ACHN (cell line): ENCODE results near the gene YPEL2.

Experiments
- DNase-seq: peaks from one replicate; pipeline ENCODE4 v3.0.0-alpha.2; 2015
- in situ Hi-C: cut with HindIII; loops from 2 replicates; pipeline ENCODE4 v1.10.0; 2017; ENCODE audit warnings: low sequenced_read_pairs, low pct_ligation_motif_present, low pct_unique_long_range_greater_than_20kb

YPEL2 gene

DNA sequence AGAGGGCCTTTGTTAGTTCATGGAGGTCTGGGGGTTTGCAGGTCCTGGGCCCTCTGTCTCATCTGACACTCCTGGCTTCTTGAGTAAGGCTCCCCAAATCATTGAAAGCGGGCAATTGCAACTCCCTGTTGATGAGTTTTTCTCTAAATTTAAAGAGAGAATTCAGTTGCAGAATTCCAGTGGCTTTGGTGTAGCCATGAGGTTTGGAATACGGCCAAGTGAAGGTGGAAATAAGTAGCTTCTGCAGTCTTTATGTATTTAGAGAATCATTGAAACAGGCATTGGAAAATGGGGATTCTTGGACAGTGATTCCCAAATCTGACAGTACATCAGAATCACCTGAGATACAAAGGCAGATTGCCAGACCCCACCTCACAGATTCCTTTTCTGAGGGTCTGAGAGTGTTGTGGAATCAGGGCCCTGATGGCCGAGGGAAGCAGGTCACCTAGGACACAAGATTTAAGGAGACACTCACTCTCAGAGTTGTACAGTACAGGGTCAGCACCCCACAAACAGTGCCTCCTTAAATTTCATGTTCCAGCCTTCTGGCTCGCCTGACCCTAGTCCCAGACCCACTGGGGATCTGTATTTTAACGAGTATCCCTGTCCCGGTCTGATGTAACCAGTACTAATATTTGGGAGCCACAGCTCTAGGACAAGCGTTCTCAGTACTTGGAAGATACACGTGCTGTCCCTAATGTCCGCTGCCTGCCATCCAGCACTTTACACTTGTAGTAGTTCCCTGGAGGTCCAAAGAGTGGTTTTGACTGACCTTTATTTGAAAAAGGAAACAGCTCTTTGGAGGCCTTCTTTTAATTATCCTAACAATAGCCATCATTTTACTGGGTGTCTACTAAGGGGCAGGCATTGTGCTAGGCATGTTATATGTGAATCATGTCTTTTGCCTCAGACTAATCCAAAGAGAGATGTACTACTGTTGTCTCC, 37.8 kb downstream of the YPEL2 start:
- no peak for DNase-seq
- in situ Hi-C loops, result no loop called here

DNA sequence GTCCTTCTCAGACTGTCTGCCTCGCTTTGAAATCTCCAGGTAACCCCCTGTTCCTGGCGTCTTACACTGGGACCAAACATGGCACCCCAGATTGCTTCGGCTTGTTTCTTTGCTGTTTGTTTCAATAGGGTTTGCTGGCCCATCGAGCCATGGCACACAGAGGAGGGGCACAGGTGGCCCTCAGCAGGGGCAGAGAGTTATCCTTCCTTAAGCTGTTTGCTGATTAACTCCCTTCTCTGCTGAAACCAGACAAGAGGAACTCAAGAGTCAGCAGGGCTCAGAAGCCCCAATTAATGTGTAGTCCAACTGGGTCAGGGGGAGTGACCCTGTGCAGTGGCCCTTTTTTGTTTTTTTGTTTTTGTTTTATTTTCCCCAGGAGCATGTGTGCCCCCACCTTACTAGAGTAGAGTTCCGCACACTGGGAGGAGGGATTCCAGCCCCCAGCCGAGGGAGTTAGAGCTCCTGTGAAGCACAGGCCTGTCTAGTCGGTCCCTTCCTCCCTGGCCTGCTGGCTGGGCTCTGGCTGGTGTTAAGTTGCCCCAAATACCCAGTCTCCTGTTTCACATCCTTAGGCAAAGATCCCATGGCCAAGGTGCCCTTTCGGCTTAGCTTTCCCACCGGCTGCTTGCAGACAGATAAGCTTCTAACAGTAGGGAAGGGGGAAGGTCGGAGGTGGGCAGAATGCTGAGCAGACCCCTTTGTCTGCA, 39.3 kb downstream of the YPEL2 start:
- DNase-seq, result no peak
- in situ Hi-C loops, result no loop called here

DNA sequence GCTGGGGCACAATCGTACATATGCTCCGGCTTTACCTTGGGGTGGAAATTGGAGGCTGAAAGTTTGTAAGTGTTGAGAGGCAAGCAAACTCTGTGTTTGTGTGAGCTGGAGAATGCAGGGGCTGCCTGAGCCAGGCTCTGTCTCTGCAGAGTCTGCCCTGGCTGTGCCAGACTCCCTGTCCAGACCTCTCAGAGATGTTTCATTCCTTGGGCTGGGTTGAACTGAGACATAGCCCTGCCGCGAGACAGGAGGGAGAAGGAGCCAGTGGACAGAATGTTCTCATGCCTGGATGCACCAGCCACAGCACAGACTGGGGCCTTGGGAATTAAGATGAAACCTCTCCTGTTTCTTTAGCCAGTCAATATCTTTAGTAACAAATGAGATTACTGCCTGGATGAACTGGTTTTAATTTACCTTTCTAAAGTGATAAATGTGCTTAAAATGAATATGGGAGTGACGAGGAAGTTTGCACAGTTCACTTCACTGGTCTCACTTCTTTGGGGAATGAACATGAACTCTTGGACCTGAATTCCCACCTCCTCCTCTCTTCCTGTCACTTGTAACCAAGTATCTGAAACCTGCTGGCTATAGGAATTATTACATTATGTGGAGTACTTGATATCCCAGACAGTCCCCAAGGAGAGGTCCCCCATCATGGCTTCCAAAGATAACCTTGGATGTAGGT, 40.1 kb downstream of the YPEL2 start:
- DNase-seq, result no peak
- in situ Hi-C loops, result no loop called here

DNA sequence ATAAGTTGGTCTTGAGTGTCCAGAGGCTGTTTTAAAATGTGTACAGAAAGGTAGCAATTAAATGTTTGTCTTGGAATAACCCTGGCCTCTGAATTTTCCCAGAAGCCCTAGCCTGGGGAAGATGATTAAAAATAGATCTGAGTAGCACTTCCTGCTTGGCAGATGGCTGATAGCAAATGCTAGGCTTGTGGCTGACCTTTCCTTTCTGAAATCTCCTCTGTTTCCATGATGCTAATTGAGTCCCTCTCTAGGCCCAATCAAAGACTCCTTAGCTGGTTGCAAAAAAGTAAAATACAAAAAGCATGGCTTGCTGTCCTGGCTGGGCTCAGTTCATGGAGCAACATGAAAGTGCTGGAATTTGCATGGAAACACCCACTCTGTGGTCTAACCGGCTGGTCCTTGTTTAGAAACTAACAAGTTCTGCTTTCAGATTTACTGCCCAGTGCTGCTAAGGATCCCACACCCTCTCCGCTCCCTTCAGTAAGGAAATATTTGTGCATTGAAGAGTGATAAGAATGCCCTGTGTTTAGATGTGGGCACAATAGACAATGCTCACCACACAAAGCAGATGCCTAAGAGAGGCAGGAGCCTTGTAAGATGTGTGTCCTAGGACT, 40.8 kb downstream of the YPEL2 start:
- in situ Hi-C loops, result no loop called here
- no peak for DNase-seq

DNA sequence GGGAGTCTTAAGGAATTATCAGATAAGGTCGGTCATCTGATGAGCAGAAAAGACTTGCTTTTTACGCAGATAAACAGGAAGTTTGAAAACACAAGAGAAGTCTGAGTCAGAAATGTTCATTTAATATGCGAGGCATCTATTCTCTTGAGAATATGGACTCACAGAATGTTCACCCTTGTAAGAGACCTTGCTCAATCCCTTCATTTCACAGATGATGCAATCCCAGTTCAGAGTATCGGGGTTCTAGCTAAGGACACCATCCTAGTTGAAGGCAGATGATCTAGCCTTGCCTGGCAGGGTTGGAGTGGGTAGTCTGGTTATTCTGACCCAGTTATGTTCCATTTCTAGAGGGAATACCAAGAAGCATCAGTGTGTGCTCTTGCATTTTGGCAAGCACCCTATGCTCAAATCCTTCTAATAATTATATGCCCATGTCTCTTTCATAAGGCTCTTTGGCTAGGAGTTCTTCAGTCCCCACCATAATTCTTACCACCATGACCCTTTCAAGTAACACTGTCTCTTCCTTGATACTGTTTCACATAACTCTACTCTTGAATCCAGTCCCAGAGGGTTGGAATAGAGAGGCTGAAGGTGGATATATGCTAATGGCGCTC, 42.5 kb downstream of the YPEL2 start:
- DNase-seq, result no peak
- in situ Hi-C loops, result no loop called here

DNA sequence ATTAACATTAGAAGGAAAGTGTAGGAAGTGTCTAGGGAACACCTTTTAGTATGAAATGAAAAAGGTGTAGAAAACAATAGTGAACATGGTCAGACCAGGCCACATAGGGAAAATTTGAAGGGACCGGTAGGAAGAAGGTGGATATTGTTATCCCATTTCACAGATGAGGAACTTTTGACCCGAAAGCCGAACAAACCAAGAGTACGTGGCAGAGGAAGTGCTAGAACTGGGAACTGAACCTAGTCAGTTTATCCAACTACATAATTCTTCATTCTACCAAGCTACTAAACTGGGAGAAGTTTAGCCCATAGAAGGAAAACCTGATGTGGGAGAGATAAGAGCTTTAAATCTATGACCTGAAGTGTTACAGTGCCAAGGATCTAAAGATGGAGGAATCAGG, 43.2 kb downstream of the YPEL2 start:
- no peak for DNase-seq
- in situ Hi-C loops, result no loop called here

DNA sequence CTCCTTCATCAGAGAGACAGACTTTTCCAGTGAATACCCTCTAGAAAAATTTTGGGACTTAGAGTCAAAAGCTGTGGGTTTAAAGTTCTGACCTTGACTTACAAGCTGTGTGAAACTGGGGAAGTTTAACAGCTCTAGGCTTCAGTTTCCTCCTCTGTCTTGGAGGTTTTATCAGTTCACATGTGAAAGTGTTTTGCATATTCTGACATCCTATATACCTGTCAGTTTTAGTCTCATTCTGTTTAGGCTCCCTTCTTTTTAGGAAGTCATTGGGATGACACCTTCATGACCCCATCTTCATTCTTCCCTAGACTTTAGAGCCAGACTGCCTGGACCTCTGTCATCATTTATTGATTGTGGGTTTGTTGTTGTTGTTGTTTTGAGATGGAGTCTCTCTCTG, 44.4 kb downstream of the YPEL2 start:
- DNase-seq, result no peak
- in situ Hi-C loops, result no loop called here

DNA sequence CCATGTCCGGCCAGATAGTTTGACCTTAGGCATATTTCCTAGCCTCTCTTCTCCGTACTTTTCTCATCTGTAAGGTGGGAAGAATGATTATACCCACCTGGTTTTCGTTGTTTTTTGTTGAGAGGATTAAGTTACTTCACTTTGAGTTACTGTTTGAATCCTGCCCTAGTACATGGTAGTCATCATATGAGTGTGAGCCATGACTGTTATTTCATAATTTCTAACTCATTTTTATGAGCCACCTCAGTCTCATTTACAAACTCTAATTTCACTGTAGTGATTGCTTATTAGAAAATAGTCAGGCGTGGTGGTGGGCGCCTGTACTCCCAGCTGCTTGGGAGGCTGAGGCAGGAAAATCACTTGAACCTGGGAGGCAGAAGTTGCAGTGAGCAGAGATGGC, 45.1 kb downstream of the YPEL2 start:
- in situ Hi-C loops, result no loop called here
- no peak for DNase-seq

DNA sequence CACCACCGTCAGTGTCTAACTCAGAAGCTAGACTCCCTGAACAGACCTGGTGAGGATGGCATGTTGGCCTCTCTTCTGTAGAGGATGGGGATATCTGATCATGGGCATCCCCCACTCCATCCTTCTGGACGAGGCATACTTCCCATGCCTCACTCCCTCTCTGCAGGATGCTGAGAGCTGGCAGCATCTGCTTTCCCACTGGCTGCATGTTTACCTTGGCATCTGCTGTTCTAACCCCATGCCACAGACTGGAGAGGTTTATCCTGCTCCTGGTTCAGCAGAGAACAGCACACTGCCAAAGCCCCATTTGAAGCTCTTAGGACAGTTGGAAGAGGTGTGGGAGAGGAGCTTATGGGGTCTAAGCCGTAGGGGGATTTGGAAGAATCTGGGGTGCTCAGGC, 46.0 kb downstream of the YPEL2 start:
- DNase-seq, result no peak

DNA sequence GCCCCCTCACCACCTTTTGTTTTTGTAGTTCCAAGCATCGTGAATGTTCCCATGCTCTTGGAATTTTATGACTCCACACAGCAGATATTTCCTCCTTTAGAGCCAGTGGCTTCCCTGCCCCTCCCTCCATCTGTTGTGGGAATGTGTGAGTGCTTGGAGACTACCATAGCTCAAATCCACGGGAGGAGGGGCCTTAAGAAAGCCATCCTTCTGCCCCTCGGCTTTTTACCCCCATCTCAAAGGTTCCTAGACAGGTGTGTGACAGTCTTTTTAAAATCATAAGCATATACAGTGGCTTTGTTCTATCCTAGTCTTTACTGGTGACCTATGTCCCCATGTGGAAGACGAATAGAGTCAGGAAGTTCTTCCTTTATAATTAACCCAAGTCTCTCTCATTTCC, 47.2 kb downstream of the YPEL2 start:
- in situ Hi-C loops, result no loop called here
- DNase-seq, result peak; percentile 42

More for the DNA sequence above, 46.0 kb downstream of the YPEL2 start:
- in situ Hi-C loops, result no loop called here

DNA sequence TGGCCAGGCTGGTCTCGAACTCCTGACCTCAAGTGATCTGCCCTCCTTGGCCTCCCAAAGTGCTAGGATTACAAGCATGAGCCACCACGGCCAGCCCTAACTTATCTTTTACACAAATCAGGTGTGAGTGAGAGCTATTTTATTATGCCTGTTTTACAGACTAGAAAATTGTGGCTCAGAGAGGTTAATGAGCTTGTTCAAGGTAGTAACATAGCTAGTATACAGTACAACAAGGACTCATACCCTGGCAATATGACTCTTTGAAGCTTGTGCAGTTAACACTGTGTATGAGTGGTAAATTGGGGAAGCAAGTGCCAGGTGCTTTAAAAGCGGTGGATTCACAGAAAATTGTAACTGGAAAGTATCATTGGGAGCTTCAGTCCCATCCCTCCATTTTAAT, 49.0 kb downstream of the YPEL2 start:
- DNase-seq, result no peak

DNA sequence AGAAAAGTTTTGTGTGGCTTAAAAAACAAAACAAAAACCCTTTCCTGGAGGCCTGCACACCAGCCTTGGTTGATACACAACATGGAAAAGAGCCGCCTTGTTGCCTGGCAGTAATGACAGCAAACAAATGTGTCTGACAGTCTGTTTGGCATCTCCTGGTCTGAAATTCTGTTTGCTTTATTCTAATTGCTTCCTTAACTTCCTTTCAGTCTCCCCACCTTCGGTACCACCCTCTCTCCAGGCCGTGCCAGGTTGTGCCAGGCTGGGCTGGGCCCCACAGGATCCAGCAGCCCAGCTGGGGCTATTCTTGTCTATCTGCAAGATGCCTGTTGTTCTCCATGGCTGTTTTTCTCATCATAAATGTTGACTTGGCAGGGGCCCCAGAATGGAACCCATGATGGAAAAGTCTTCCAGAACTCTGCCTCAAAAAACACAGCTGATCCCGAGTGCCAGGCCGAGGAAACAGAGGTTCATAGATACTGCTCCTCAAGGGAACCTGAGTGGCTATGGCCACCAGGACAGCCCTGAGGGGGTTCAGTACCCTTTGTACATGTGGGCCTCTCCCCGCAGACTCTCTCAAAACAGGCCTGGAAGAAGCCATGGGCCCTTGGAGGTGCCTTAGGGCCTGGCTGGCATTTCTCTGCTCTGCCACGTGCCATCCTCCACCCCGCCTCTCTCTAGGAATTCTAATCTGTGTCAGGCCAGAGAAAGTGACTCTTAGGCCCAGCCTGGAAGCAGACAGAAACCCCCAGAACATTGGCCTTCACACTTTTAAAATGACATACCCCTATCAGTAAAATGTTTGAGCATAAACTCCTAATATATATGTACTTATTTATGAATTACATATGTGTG, 50.5 kb downstream of the YPEL2 start:
- DNase-seq, result no peak
- in situ Hi-C loops, result no loop called here

More for the DNA sequence above, 49.0 kb downstream of the YPEL2 start:
- in situ Hi-C loops, result no loop called here

DNA sequence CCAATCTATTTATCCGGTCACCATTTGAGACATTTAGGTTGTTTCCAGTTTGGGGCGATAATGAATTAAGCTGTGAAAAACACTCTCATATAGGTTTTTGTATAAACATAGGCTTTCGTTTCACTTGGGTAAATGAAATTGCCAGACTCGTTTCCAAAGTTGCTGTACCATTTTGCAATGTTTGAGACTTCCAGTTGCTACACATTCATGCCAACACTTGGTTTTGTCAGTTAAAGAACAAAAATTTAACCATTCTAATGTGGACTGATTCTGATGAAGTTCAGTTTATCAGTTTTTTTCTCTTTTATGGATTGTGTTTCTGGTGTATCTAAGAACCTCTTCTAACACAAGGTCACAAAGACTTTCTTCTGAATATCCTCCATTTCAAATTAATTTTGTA, 52.4 kb downstream of the YPEL2 start:
- no peak for DNase-seq
- in situ Hi-C loops, result no loop called here

DNA sequence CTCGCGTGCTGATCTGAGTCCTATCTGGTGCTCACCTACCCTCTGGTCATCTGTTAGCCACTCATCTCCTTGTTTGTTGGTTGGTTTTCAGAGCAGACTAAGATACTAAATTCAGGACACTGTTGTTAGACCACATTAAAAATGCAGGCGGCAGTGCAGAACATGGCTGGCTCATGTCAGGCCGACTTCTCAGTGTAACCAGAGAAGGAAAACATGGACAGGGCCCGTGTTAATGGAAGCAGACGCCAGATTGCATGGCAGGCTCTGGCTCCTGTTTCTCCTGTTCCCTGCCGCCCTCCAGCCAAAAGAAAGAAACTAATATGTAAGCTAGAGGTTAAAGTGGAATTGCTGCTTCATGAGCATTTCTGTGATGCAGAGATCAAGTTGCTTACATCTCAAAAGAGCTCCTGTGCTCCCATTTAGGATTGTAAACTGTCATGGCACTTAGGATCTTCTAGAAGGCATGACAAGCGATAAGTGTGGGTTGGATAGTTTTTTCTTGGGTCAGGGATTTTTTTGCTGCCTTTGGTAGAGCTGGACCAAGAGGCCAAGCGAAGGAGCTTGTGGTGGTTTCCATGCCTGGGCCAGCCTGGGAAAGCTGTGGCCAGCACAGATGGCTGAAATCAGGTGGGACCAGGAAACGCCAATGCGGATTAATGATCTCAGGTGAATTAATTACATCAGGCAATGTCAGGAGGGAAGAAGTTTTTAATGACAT, 56.1 kb downstream of the YPEL2 start:
- in situ Hi-C loops, result no loop called here
- no peak for DNase-seq

DNA sequence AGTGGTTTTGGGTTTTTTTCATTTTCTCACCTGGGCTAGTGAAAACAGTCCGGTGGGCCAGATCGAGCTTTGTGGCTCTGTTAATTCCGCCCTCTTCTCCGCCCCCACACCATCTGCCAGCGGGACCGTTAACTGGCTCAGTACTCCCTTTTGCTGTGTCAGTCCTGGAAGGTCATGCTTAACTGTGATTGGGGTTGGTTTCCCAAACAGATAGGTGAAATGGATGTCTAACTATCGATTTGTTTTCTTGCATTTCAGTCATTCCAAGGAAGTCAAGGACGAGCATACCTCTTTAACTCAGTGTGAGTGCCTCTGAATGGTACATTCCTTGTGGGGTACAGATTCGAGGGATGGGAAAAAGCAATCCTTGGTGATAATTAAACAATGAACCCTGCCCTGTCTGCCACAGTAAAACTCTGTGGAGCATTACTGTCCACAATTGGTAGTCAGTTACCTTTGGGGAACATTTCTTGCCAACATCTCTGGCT, 56.7 kb downstream of the YPEL2 start:
- in situ Hi-C loops, result no loop called here
- DNase-seq, result no peak

DNA sequence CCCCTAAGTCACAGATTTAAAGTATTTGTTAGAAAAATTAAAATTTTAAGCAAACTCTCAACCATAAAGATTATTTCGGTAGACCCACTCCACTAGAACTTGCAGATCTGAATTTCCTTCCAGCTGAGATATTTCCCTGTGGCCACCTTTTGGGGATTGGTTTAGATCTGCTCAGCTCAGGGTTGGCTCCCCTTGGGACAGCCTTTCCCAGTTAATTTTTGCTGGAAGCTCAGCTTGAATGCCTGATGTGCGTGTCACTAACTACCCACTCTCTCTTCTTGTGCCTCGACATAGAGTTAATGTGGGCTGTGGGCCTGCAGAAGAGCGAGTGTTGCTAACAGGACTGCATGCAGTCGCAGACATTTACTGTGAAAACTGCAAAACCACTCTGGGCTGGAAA, 57.6 kb downstream of the YPEL2 start:
- in situ Hi-C loops, result no loop called here

DNA sequence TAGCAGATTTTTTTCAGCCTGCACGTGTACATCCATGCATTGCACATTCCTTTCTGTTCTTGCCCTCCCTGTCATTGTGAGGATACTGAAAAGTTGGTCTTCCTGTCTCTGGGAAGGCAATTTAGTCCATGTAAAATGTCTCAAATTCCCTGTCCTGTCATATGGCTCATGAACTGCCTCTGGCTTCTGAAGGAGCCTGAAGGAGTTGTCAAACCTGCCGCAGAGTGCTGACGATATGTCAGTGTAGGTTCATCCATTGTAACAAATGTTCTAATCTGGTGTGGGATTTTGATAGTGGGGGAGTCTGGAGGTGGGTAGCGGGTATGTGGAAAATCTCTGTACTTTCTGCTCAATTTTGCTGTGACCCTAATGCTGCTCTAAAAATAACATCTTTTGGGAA, 59.6 kb downstream of the YPEL2 start:
- DNase-seq, result no peak
- in situ Hi-C loops, result no loop called here

More for the DNA sequence above, 57.6 kb downstream of the YPEL2 start:
- DNase-seq, result peak; percentile 50
